PC-3 (cell line): ENCODE measurements around the gene BAG3. TPM values are rescaled to one million over a fixed set of nuclear protein-coding genes. Genes with fewer than 3 reads are reported as not detected.
A peak's percentile ranks its signal among the peaks of the same experiment; 100 is the strongest.

Source experiments
- ATAC-seq: fragments of 200-7000 bp; cut with Tn5 transposase; 2 replicates; pipeline ENCODE4 v1.9.1; 2020; ENCODE audit warnings: mild to moderate bottlenecking, moderate library complexity
- BruUV-seq: library from RNA; stranded (reverse); fragments of 400-500 nt; replicated peaks from 2 replicates; lab custom pipeline; 2021; lab: Mats Ljungman, UMichigan
- CTCF ChIA-PET: fragments of 300-600 bp; sonication (Branson Sonifier 250); formaldehyde crosslinking; loops from one replicate; lab custom pipeline; 2022; ENCODE audit warnings: antibody characterized with exemption; lab: Charles Lee
- POLR2A ChIA-PET: fragments of 300-600 bp; sonication (Branson Sonifier 250); formaldehyde crosslinking; loops from one replicate; lab custom pipeline; 2022; ENCODE audit warnings: antibody characterized with exemption; ENCODE audit not compliant: unreplicated experiment; lab: Charles Lee
- DNase-seq: peaks from one replicate; pipeline ENCODE4 v3.0.0-alpha.2; 2015
- H2AFZ ChIP-seq: fragments of 300-600 bp; sonication (generic); 2 replicates; pipeline ENCODE4 v1.6.0; 2016; ENCODE audit warnings: antibody characterized with exemption, low read length
- H3F3A ChIP-seq: fragments of 300-600 bp; sonication (generic); one replicate; pipeline ENCODE4 v1.6.0; 2017; ENCODE audit warnings: antibody characterized with exemption, low read length, control low read depth, mild to moderate bottlenecking; ENCODE audit not compliant: unreplicated experiment
- H3K27ac ChIP-seq: fragments of 300-600 bp; sonication (generic); 2 replicates; pipeline ENCODE4 v1.5.1; 2016; ENCODE audit warnings: mild to moderate bottlenecking, low read length
- H3K27me3 ChIP-seq: fragments of 300-600 bp; sonication (generic); 2 replicates; pipeline ENCODE4 v1.6.1; 2016; ENCODE audit warnings: low read length, mixed read lengths
- H3K36me3 ChIP-seq: fragments of 300-600 bp; sonication (generic); 2 replicates; pipeline ENCODE4 v1.6.1; 2016; ENCODE audit warnings: low read depth, mixed run types, low read length, mixed read lengths
- H3K4me1 ChIP-seq: fragments of 300-600 bp; sonication (generic); 2 replicates; pipeline ENCODE4 v1.5.1; 2016; ENCODE audit warnings: low read length; ENCODE audit not compliant: insufficient read depth
- H3K4me2 ChIP-seq: fragments of 300-600 bp; sonication (generic); 2 replicates; pipeline ENCODE4 v1.6.0; 2016; ENCODE audit warnings: low read length
- H3K4me3 ChIP-seq: fragments of 300-600 bp; sonication (generic); 2 replicates; pipeline ENCODE4 v1.5.1; 2016; ENCODE audit warnings: mild to moderate bottlenecking, low read length, mixed read lengths
- H3K79me2 ChIP-seq: fragments of 300-600 bp; sonication (generic); 2 replicates; pipeline ENCODE4 v1.6.1; 2017; ENCODE audit warnings: low read length, mixed read lengths
- H3K9ac ChIP-seq: fragments of 300-600 bp; sonication (generic); 2 replicates; pipeline ENCODE4 v1.6.0; 2016; ENCODE audit warnings: mild to moderate bottlenecking, low read length
- H3K9me2 ChIP-seq: fragments of 300-600 bp; sonication (generic); replicated peaks from 2 replicates; pipeline ENCODE4 v1.6.1; 2016; ENCODE audit warnings: mixed run types, low read length, mixed read lengths
- H3K9me3 ChIP-seq: fragments of 300-600 bp; sonication (generic); 2 replicates; pipeline ENCODE4 v1.6.1; 2016; ENCODE audit warnings: low read length, mixed read lengths
- H4K20me1 ChIP-seq: fragments of 300-600 bp; sonication (generic); 2 replicates; pipeline ENCODE4 v1.6.1; 2016; ENCODE audit warnings: low read length, mixed read lengths
- EZH2 ChIP-seq: fragments of 300-600 bp; sonication (generic); IDR thresholded peaks from one replicate; pipeline ENCODE4 v1.6.1; 2017; ENCODE audit warnings: antibody characterized with exemption, mild to moderate bottlenecking, low read length; ENCODE audit not compliant: unreplicated experiment
- EZH2phosphoT487 ChIP-seq: fragments of 300-600 bp; sonication (generic); IDR thresholded peaks from 2 replicates; pipeline ENCODE4 v1.6.1; 2018; ENCODE audit warnings: mild to moderate bottlenecking, antibody characterized with exemption, low read length, borderline replicate concordance
- intact Hi-C: fragments of 100-400 bp; cut with micrococcal nuclease; formaldehyde crosslinking; loops from 2 replicates; pipeline ENCODE4 v1.9.0; 2023
- total RNA-seq: library from RNA; depleted of rRNA; stranded (reverse); fragments of >200 nt; gene quantifications from 2 replicates; pipeline ENCODE4 v1.2.3, GENCODE V29; 2014
- TF ChIP-seq, protein P1 (sequence below): fragments of 300-600 bp; sonication (generic); conservative IDR thresholded peaks from 2 replicates; pipeline ENCODE4 v1.5.1; 2017; ENCODE audit warnings: antibody characterized with exemption, low read depth, mild to moderate bottlenecking, low read length

BAG3 gene
- total RNA-seq, 1 experiment from 2014 or later, result 47.1 TPM

DNA sequence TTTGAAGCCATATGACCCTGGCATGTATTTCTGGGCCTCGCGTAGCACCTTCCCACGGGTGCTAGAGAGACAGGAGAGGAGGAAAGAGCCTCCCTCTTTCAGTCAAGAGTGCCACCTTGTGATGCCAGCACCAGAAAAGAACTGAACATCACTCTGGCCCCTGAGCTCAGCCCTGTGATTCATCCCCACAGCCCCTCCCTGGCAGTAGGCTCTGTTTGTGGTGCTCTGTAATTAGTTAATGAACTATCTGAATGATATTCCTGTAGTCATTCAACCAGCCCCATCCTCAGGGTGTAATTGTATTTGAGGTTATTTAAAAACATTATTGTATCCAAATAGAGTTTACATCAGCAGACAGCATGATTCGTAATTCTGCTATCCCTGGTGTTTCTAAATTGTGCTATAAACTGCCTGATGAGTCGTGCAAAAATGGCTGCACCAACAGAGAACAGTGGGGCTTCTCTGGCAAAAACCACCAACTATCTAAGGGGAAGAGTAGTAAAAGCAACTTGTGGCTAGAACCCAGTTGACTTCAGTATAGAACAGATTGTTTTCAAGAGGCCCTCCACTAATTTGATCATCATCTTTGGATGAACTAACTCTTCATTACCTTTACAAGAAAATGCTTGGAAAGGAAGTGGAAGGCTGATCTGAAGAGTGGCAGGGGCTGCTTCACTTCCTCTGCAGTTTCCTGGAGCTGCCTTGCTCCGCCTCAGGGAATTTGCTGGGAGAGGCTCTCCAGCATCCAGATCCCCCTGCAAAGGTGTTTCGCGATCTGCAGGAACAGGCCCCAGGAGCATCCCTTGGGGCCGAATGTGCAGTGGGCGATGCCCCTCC, 30.7 kb upstream of the BAG3 start:
- no peak for ATAC-seq
- no peaks in the 10 kb centered on the region for H3K36me3 ChIP-seq

DNA sequence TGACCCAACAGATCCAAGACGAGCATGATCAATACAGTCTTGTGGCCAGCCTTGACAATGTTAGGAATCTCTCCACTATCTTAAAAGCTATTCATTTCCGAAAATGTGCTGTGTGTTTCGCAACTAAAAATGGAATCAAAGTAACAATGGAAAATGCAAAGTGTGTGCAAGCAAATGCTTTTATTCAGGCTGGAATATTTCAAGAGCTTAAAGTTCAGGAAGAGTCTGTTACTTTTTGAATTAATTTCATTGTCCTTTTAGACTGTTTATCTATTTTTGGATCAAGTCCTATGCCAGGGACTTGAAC, 30.1 kb upstream of the BAG3 start:
- no peak overlapping the region for H3K27ac ChIP-seq
- DNase-seq (no peak), ATAC-seq (no peak)
- POLR2A ChIA-PET, result no interaction called here
- CTCF ChIA-PET, result no interaction called here
- no TSS peak for BruUV-seq
- H3K9ac ChIP-seq, result no peak overlapping the region
- no peaks in the 10 kb centered on the region for H3K9me3 ChIP-seq
- H3F3A ChIP-seq, result no peaks in the 10 kb centered on the region
- H3K36me3 ChIP-seq, result no peaks in the 10 kb centered on the region
- intact Hi-C loops, result no loop called here
- H3K4me2 ChIP-seq, result no peak overlapping the region
- H2AFZ ChIP-seq, result no peak overlapping the region
- no peaks in the 10 kb centered on the region for H3K79me2 ChIP-seq
- no peak for TF ChIP-seq EZH2phosphoT487
- TF ChIP-seq, protein P1, sequence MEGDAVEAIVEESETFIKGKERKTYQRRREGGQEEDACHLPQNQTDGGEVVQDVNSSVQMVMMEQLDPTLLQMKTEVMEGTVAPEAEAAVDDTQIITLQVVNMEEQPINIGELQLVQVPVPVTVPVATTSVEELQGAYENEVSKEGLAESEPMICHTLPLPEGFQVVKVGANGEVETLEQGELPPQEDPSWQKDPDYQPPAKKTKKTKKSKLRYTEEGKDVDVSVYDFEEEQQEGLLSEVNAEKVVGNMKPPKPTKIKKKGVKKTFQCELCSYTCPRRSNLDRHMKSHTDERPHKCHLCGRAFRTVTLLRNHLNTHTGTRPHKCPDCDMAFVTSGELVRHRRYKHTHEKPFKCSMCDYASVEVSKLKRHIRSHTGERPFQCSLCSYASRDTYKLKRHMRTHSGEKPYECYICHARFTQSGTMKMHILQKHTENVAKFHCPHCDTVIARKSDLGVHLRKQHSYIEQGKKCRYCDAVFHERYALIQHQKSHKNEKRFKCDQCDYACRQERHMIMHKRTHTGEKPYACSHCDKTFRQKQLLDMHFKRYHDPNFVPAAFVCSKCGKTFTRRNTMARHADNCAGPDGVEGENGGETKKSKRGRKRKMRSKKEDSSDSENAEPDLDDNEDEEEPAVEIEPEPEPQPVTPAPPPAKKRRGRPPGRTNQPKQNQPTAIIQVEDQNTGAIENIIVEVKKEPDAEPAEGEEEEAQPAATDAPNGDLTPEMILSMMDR, result no peak
- TF ChIP-seq EZH2, result no peak
- no peaks in the 10 kb centered on the region for H3K27me3 ChIP-seq
- H3K9me2 ChIP-seq, result no peaks in the 10 kb centered on the region
- peaks cover 6% of the 10 kb centered on the region; the same call in 1 of the 2 replicates for H3K4me1 ChIP-seq
- H3K4me3 ChIP-seq, result no peak overlapping the region
- H4K20me1 ChIP-seq, result no peaks in the 10 kb centered on the region

More for the DNA sequence above, 30.7 kb upstream of the BAG3 start:
- H3K79me2 ChIP-seq, result no peaks in the 10 kb centered on the region
- H3K27me3 ChIP-seq, result no peaks in the 10 kb centered on the region
- intact Hi-C loops, result no loop called here
- H3K9me2 ChIP-seq, result no peaks in the 10 kb centered on the region
- TF ChIP-seq, protein P1, result no peak
- no peak for TF ChIP-seq EZH2
- no peak for TF ChIP-seq EZH2phosphoT487
- H3K4me2 ChIP-seq, result no peak overlapping the region
- H3F3A ChIP-seq, result no peaks in the 10 kb centered on the region
- no peak overlapping the region for H3K4me3 ChIP-seq
- no peaks in the 10 kb centered on the region for H4K20me1 ChIP-seq
- CTCF ChIA-PET, result no interaction called here
- POLR2A ChIA-PET, result no interaction called here
- BruUV-seq, result no TSS peak
- H3K9me3 ChIP-seq, result no peaks in the 10 kb centered on the region
- no peak overlapping the region for H2AFZ ChIP-seq
- peaks cover 6% of the 10 kb centered on the region; the same call in 1 of the 2 replicates for H3K4me1 ChIP-seq
- no peak overlapping the region for H3K9ac ChIP-seq
- peak; percentile 14 for DNase-seq
- no peak overlapping the region for H3K27ac ChIP-seq

DNA sequence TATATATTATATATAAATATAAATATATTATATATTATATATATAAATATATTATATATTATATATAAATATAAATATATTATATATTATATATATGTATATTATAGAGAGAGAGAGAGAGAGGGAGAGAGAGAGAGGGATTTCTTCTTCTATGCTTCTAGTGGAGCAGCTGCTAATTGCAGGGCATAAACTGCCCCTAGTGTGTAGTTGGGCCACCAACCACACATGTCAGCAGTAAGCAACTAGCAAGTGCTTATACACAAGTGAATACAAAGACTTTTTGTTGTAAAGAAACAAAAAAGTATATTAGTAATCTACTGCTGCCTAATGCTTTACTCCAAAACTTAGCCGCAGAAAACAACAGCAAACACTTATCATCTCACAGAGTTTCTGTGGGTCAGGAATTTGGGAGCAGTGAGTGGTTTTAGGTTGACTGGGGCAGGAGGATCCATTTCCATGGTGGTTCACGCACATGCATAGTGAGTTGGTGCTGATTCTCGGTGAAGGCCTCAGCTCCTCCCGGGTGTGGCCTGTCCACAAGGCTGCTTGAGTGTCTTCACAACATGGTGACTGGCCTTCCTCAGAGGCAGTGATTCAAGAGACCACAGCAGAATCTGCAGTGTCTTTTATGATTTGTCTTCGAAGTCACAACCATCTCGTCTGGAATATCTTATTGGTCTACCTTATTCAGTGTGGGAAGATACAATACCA, 25.5 kb upstream of the BAG3 start:
- no peak for DNase-seq
- BruUV-seq, result no TSS peak
- CTCF ChIA-PET, result no interaction called here
- Histone ChIP-seq H3K9me3 (no peaks in the 10 kb centered on the region), H3K9me2 (no peaks in the 10 kb centered on the region), H3K4me2 (no peak overlapping the region), H3K9ac (no peak overlapping the region), H4K20me1 (no peaks in the 10 kb centered on the region), H3K27me3 (no peaks in the 10 kb centered on the region), H3F3A (no peaks in the 10 kb centered on the region), H3K4me3 (no peak overlapping the region), H3K79me2 (no peaks in the 10 kb centered on the region), H2AFZ (no peak overlapping the region), H3K36me3 (no peaks in the 10 kb centered on the region), H3K27ac (no peak overlapping the region), H3K4me1 (0 out of 2 replicates have a peak, but pooled peaks cover under 1% of the 10 kb centered on the region)
- 0 out of 2 replicates have a peak, but pooled peaks have one; percentile 33 for ATAC-seq
- POLR2A ChIA-PET, result no interaction called here
- TF ChIP-seq, protein P1, result no peak
- TF ChIP-seq EZH2phosphoT487, result no peak
- intact Hi-C loops, result no loop called here
